Measurements from ENCODE around the gene ADORA1.

Gene ADORA1

GRCh38 chr1:203185585-203185984 is 58.1 kb downstream of the ADORA1 start:
- in situ Hi-C loops (cut with MboI; ENCODE audit: low pct_unique_long_range_greater_than_20kb, low sequenced_read_pairs, unreplicated experiment) = no loop called here
- no peak for DNase-seq (ENCODE audit: low spot score)
- TF ChIP-seq CTCF (IDR thresholded peaks at IDR 0.05; ENCODE audit: extremely low read depth, insufficient read depth, missing control alignments) = no peak

- TF ChIP-seq CTCF (IDR thresholded peaks at IDR 0.05; ENCODE audit: extremely low read depth, insufficient read depth, missing control alignments) = no peak
- DNase-seq (ENCODE audit: low spot score) = no peak
- in situ Hi-C loops (cut with MboI; ENCODE audit: low pct_unique_long_range_greater_than_20kb, low sequenced_read_pairs, unreplicated experiment) = no loop called here
These were observed 58.5 kb downstream of the ADORA1 start for GRCh38 chr1:203186091-203186445.

GRCh38 chr1:203186446-203187303 is 59.1 kb downstream of the ADORA1 start, which contains the start of gene CHI3L1:
Gene CHI3L1 (minus strand): TSS chr1:203186704. CDS start chr1:203186623, 81 bp downstream.
- in situ Hi-C loops (cut with MboI; ENCODE audit: low pct_unique_long_range_greater_than_20kb, low sequenced_read_pairs, unreplicated experiment) = no loop called here
- DNase-seq (ENCODE audit: low spot score) = no peak
- TF ChIP-seq CTCF (IDR thresholded peaks at IDR 0.05; ENCODE audit: extremely low read depth, insufficient read depth, missing control alignments) = no peak

GRCh38 chr1:203187304-203187685 is 59.8 kb downstream of the ADORA1 start:
- no peak for TF ChIP-seq CTCF (IDR thresholded peaks at IDR 0.05; ENCODE audit: extremely low read depth, insufficient read depth, missing control alignments)
- DNase-seq (ENCODE audit: low spot score) = no peak
- in situ Hi-C loops (cut with MboI; ENCODE audit: low pct_unique_long_range_greater_than_20kb, low sequenced_read_pairs, unreplicated experiment) = no loop called here

GRCh38 chr1:203187689-203188264 is 60.3 kb downstream of the ADORA1 start:
- DNase-seq (ENCODE audit: low spot score) = no peak
- TF ChIP-seq CTCF (IDR thresholded peaks at IDR 0.05; ENCODE audit: extremely low read depth, insufficient read depth, missing control alignments) = no peak
- in situ Hi-C loops (cut with MboI; ENCODE audit: low pct_unique_long_range_greater_than_20kb, low sequenced_read_pairs, unreplicated experiment) = no loop called here

GRCh38 chr1:203188686-203189232 is 61.2 kb downstream of the ADORA1 start:
- no peak for TF ChIP-seq CTCF (IDR thresholded peaks at IDR 0.05; ENCODE audit: extremely low read depth, insufficient read depth, missing control alignments)
- in situ Hi-C loops (cut with MboI; ENCODE audit: low pct_unique_long_range_greater_than_20kb, low sequenced_read_pairs, unreplicated experiment) = no loop called here
- no peak for DNase-seq (ENCODE audit: low spot score)

All from GM13977 (cell line).